CD4-positive, alpha-beta T cell (primary cell): ENCODE measurements around the gene TNS3. TPM values are rescaled to one million over a fixed set of nuclear protein-coding genes. Genes with fewer than 3 reads are reported as not detected.

ENCODE experiments used
- ATAC-seq: fragments of 200-7000 bp; cut with Tn5 transposase; one replicate; pipeline ENCODE4 v1.10.0; 2022; ENCODE audit warnings: mild to moderate bottlenecking; ENCODE audit not compliant: poor library complexity
- CTCF ChIA-PET: fragments of 350-600 bp; sonication (Branson Sonifier 250); formaldehyde crosslinking; loops from one replicate; lab custom pipeline; 2021; ENCODE audit warnings: antibody characterized with exemption, inconsistent platforms; lab: Charles Lee
- POLR2A ChIA-PET: fragments of 350-600 bp; sonication (Branson Sonifier 250); formaldehyde crosslinking; loops from one replicate; lab custom pipeline; 2021; ENCODE audit warnings: antibody characterized with exemption, inconsistent platforms; lab: Charles Lee
- DNase-seq, 14 experiments: peaks; one replicate each; pipeline ENCODE4 v3.0.0-alpha.2; 2013 to 2020; ENCODE audit warnings: mixed read lengths in 2 of 14
- H3K27ac ChIP-seq, 2 donors: one replicate each; pipeline versions ENCODE4 v1.5.1 to v1.7.0; 2013; ENCODE audit warnings: low read length in 2 of 2, low read depth in 1 of 2, mild to moderate bottlenecking in 1 of 2
- H3K27me3 ChIP-seq, 2 experiments: 1 replicate in 1 of 2; 2 replicates in 1 of 2; pipeline versions ENCODE4 v1.6.1 to v1.7.0; 2013; ENCODE audit warnings: low read length in 2 of 2, control low read depth in 1 of 2, mild to moderate bottlenecking in 1 of 2, moderate library complexity in 1 of 2; ENCODE audit not compliant: insufficient read depth in 2 of 2, control insufficient read depth in 1 of 2
- H3K36me3 ChIP-seq: one replicate; pipeline ENCODE4 v1.6.1; 2013; ENCODE audit warnings: low read length, control low read depth; ENCODE audit not compliant: insufficient read depth
- H3K4me1 ChIP-seq: one replicate; pipeline ENCODE4 v1.6.1; 2013; ENCODE audit warnings: low read length, control low read depth; ENCODE audit not compliant: insufficient read depth
- H3K4me3 ChIP-seq: one replicate; pipeline ENCODE4 v1.5.1; 2013; ENCODE audit warnings: mild to moderate bottlenecking, low read length, moderate library complexity
- H3K9me3 ChIP-seq, 2 experiments: 1 replicate in 1 of 2; 2 replicates in 1 of 2; pipeline versions ENCODE4 v1.6.1 to v1.7.0; 2013; ENCODE audit warnings: low read length in 2 of 2, mild to moderate bottlenecking in 2 of 2, control low read depth in 1 of 2, moderate library complexity in 1 of 2; ENCODE audit not compliant: control insufficient read depth in 1 of 2, insufficient read depth in 1 of 2
- H3K27ac Mint-ChIP-seq: one replicate; pipeline ENCODE4 v1.8.0; 2020; ENCODE audit warnings: mixed read lengths
- H3K27me3 Mint-ChIP-seq: one replicate; pipeline ENCODE4 v1.8.0; 2021; ENCODE audit warnings: mixed read lengths
- H3K36me3 Mint-ChIP-seq: one replicate; pipeline ENCODE4 v1.8.0; 2021; ENCODE audit warnings: low read depth, mixed read lengths
- H3K4me1 Mint-ChIP-seq: one replicate; pipeline ENCODE4 v1.8.0; 2021; ENCODE audit warnings: low read depth, mixed read lengths
- H3K4me3 Mint-ChIP-seq: one replicate; pipeline ENCODE4 v1.8.0; 2020; ENCODE audit warnings: mild to moderate bottlenecking, mixed read lengths
- H3K9me3 Mint-ChIP-seq: one replicate; pipeline ENCODE4 v1.8.0; 2020; ENCODE audit warnings: mixed read lengths
- intact Hi-C, 2 experiments: fragments of 100-400 bp; cut with DNase I in 1 of 2; cut with micrococcal nuclease in 1 of 2; formaldehyde crosslinking; loops; one replicate each; pipeline versions ENCODE4 v1.15.1 to v1.9.0; 2023 to 2025; cut with DNase I, micrococcal nuclease
- total RNA-seq, 174 experiments: library from RNA in 2 of 174; stranded (reverse) in 2 of 174; gene quantifications; one replicate each; pipeline ENCODE4 v1.2.3 and lab custom pipeline; 2021 to 2026
- TF ChIP-seq, protein P1 (sequence below): fragments of 200-600 bp; IDR thresholded peaks from one replicate; pipeline ENCODE4 v1.8.0; 2022; ENCODE audit warnings: antibody characterized with exemption, mild to moderate bottlenecking

Gene TNS3
- total RNA-seq, 2 experiments from 2014 or later, result 0.16 to 0.47 TPM

DNA sequence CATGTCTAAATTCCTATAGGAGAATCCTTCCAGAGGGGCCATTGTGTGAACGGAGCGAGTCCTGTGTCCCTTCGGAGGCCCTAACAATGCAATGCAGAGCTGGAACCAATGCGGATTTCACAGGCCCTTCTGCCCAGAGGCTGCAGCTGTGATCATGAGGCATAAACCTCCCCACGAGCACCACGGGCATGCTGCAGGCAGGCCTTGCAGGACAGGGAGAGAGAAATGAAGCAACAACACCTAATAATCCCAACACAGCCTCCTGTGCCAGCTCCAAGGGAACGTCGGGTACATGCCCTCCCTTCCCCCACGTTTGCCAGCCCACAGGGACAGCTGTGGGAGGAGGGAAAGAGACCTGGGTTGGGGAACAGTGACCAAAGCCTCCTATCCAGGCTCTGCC lies 74.4 kb downstream of the TNS3 start:
- DNase-seq, result no peak

DNA sequence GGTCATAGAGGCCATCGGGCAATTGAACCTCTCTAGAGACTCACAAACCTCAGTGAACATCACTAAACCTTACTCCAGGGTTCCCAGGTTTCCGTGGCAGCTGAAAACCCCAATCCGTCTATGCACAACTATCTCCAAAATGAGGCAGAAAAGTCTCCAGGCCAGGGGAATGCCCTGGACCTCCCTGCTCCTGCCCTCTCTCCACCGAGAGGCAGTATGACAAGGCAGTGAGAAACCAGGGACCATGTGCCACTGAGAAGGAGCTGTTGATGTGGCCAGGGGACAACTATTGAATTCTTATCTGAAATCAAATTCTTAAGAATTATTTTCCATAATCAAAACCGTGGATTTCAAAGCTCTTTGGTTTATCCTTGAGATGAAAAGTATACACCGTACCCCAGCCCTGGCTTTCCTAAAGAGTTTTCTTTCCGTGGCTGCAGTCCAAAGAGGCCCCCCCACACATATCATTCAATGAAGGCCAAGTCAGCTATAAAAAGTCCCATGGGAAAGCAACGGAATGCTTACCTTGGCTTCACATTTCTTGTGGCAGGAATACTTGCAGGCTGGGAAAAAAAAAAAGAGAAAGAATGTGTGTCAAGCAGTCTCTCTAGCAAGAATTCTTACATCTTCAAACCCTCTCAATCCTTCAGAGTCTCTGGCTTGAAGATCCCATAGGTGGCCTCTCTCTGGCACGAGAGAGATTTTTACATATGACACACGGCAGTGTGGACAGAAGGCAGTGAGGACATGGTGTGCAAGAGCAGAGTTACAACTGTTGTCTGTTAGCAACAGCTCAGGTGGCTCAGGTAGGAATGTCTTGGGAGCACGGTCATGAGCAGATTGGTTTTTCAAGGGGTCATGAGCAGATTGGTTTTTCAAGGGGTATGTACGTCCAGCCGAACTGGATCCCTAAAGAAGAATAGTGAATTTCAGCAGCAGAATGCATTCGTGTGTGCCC lies 75.2 kb downstream of the TNS3 start:
- Mint-ChIP-seq H3K4me3 (no peak overlapping the region), H3K27ac (no peak overlapping the region), H3K27me3 (no peaks in the 10 kb centered on the region), H3K4me1 (no peaks in the 10 kb centered on the region), H3K9me3 (no peaks in the 10 kb centered on the region), H3K36me3 (no peaks in the 10 kb centered on the region)
- ATAC-seq, result no peak
- Histone ChIP-seq H3K36me3 (no peaks in the 10 kb centered on the region), H3K9me3 (peaks cover 0 to 22% of the 10 kb centered on the region in 2 experiments), H3K27me3 (no peaks in the 10 kb centered on the region), H3K27ac (no peak overlapping the region), H3K4me1 (no peaks in the 10 kb centered on the region), H3K4me3 (no peak overlapping the region)
- no peak for DNase-seq
- TF ChIP-seq, protein P1, sequence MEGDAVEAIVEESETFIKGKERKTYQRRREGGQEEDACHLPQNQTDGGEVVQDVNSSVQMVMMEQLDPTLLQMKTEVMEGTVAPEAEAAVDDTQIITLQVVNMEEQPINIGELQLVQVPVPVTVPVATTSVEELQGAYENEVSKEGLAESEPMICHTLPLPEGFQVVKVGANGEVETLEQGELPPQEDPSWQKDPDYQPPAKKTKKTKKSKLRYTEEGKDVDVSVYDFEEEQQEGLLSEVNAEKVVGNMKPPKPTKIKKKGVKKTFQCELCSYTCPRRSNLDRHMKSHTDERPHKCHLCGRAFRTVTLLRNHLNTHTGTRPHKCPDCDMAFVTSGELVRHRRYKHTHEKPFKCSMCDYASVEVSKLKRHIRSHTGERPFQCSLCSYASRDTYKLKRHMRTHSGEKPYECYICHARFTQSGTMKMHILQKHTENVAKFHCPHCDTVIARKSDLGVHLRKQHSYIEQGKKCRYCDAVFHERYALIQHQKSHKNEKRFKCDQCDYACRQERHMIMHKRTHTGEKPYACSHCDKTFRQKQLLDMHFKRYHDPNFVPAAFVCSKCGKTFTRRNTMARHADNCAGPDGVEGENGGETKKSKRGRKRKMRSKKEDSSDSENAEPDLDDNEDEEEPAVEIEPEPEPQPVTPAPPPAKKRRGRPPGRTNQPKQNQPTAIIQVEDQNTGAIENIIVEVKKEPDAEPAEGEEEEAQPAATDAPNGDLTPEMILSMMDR, result no peak
- intact Hi-C loops, result no loop called here
- CTCF ChIA-PET, result no interaction called here
- POLR2A ChIA-PET, result no interaction called here

More for the DNA sequence above, 74.4 kb downstream of the TNS3 start:
- H3K27me3 Mint-ChIP-seq, result no peaks in the 10 kb centered on the region
- CTCF ChIA-PET, result no interaction called here
- no peak for ATAC-seq
- H3K36me3 ChIP-seq, result no peaks in the 10 kb centered on the region
- no peak overlapping the region for H3K4me3 ChIP-seq
- no peaks in the 10 kb centered on the region for H3K4me1 Mint-ChIP-seq
- no peak overlapping the region for H3K27ac ChIP-seq
- intact Hi-C loops, result no loop called here
- no peaks in the 10 kb centered on the region for H3K9me3 Mint-ChIP-seq
- TF ChIP-seq, protein P1, result no peak
- H3K4me3 Mint-ChIP-seq, result no peak overlapping the region
- no peaks in the 10 kb centered on the region for H3K36me3 Mint-ChIP-seq
- H3K27ac Mint-ChIP-seq, result no peak overlapping the region
- H3K27me3 ChIP-seq, result no peaks in the 10 kb centered on the region
- POLR2A ChIA-PET, result no interaction called here
- no peaks in the 10 kb centered on the region for H3K4me1 ChIP-seq
- peaks cover 0 to 25% of the 10 kb centered on the region in 2 experiments for H3K9me3 ChIP-seq

DNA sequence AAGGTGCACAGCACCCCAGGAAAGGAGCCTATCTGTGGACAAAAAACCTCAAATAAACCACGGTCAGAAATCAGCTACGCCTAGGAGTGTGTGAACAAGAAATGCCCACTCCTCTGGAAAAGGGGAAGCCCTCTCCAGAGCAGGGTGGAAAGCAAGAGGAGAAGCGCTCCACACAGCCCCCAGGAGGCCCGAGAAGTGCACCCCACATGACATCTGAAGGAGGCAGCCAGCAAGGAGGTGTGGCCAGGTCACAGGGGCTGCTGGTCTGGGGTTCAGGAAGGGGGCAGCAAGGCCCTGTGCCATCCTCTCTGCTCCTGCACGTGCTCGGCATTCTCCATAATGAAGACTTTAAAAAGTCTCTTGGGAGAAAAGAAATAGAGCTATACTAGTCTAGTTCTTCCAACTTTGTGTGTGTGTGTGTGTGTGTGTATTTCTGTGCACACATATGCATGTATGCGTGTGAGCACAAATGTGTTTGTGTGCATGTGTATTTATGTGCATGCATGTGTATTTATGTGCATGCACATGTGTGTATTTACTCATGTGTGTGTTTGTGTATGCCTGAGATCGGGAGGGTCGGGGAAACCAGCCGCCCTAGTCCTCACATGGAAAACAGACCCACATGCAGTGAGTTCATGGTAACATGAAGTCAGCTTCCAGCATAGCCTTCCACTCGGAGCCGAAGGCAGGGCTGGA lies 76.5 kb downstream of the TNS3 start:
- Mint-ChIP-seq H3K36me3 (no peaks in the 10 kb centered on the region), H3K27ac (no peak overlapping the region), H3K4me3 (no peak overlapping the region), H3K9me3 (no peaks in the 10 kb centered on the region), H3K27me3 (no peaks in the 10 kb centered on the region), H3K4me1 (no peaks in the 10 kb centered on the region)
- DNase-seq (no peak), ATAC-seq (no peak)
- Histone ChIP-seq H3K9me3 (peaks cover 0 to 18% of the 10 kb centered on the region in 2 experiments), H3K27me3 (no peaks in the 10 kb centered on the region), H3K4me3 (no peak overlapping the region), H3K27ac (no peak overlapping the region), H3K4me1 (no peaks in the 10 kb centered on the region), H3K36me3 (no peaks in the 10 kb centered on the region)
- POLR2A ChIA-PET, result no interaction called here
- CTCF ChIA-PET, result no interaction called here
- TF ChIP-seq, protein P1, result no peak
- intact Hi-C loops, result no loop called here
